HG03039 (cell line): ENCODE data around the gene KCTD21.
A peak's percentile ranks its signal among the peaks of the same experiment; 100 is the strongest.
"Not testable (repeated sequence)": the region's sequence is repeated elsewhere in the genome, so short reads cannot be mapped to it uniquely, and the experiment has no call there.

Experiments
- ATAC-seq: cut with Tn5 transposase; IDR thresholded peaks from one replicate; pipeline ENCODE4 v1.9.1; 2021; ENCODE audit warnings: mild to moderate bottlenecking, moderate library complexity; ENCODE audit not compliant: unreplicated experiment

Gene KCTD21

GRCh38 chr11:78188286-78189173 lies at the start of gene KCTD21, which contains the start of gene USP35:
KCTD21 (minus strand) TSS chr11:78188626; CDS start chr11:78174554, 14,072 bp downstream.
USP35 (plus strand) TSS chr11:78188919; CDS start chr11:78196246, 7,327 bp downstream.
- ATAC-seq, result peak; percentile 96

GRCh38 chr11:78237293-78238046 lies 49.0 kb upstream of the KCTD21 start:
- ATAC-seq, result no peak

DNA sequence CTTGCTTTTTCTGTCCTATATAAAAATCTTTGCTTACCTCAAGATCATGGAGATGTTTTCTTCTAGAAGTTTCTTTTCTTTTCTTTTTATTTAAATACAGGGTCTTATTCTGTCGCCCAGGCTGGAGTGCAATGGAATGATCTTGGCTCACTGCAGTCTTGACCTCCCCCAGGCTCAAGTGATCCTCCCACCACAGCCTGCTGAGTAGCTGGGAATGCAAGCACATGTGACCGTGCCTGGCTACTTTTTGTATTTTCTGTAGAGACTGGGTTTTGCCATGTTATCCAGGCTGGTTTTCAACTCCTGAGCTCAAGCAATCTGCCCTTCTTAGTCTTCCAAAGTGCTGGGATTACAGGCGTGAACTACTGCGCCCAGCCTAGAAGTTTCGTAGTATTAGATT lies 45.6 kb upstream of the KCTD21 start:
- ATAC-seq, result no peak

DNA sequence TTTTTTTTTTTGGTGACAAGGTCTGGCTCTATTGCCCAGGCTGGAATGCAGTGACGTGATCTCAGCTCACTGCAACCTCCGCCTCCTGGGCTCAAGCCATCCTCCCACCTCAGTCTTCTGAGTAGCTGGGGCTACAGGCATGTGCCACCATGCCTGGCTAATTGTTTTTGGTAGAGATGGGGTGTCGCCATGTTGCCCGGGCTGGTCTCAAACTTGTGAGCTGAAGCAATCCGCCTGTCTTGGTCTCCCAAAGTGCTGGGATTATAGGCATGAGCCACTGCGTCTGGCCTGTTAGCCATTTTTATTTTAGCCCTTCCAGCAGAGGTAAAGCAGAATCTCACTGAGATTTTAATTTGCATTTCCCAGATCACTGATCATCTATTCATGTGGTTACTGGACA lies 44.6 kb upstream of the KCTD21 start:
- not testable (repeated sequence) for ATAC-seq

DNA sequence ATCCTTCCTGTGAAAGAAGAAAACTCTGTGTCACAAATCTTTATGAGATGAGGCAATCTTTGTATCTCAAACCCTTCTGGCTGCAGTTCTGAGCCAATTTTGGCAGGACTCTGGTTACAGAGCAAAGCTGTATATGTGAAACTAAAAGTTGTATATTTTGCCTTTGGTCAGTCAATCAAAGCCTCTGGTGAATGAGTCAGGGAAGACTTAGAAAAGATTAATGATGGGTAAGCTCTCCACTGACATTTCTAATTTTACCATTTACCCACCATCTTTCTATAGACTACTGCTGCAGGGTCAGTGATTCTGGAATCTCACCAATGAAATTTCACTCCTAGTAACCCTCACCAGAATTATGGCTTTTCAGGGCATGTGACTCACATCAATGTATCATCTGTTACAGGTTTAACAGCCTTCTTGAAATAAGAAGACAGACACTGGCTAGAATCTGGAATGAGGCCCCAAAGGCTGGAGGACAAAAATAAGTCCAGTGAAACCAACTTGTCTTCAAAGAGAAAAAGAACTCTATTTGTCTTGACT lies 43.6 kb upstream of the KCTD21 start:
- no peak for ATAC-seq

DNA sequence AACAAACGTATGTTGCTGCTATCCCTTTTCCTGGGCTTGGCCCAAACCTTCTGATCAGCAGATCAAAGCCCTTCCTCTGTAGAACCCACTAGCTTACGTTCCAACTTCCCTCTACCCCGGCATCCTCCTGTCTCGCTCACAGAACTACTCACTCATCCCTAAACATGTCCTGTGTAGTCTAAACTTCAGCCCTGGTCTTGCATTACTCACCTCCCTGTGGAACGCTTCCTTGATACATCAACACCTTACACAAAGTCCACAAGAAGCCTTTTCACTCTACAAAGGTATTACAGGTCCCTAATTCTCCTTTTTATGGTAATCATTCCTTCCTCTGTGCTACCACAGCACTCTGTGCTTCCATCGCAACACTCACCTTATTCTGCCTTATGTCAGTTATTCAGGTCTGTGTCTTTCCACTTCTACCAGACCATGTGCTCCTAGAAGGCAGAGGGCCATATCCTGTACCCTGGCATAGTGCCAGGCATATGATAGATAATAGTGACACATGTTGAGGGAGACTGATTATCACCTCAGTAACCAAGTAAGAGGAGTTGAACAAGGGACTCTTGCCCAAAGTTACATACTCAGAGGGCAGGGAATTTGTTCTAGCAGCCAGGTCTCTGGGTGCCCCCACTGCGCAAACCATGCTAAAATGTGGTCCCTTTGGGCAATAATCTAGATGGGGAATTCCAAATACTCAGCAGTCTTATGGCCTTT lies 41.9 kb upstream of the KCTD21 start:
- no peak for ATAC-seq

DNA sequence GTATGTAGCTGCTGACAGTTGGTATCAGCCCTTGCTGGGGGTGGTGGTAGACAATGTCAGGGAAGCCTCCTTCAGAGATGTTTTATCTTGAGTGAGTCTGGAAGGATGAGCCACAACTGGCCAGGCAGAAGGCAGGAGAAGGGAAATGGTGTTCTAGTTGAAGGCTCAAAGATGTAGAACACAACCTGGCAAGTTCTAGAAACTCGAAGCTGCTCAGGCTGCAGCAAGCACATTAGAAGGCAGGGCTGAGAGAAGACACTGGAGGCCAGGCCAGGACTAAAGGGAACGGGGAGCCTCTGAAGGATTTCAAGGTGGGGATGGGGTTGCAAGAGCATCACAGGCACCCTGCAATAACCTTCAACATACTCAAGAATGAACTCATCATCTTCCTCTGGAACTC lies 40.7 kb upstream of the KCTD21 start:
- ATAC-seq, result no peak

DNA sequence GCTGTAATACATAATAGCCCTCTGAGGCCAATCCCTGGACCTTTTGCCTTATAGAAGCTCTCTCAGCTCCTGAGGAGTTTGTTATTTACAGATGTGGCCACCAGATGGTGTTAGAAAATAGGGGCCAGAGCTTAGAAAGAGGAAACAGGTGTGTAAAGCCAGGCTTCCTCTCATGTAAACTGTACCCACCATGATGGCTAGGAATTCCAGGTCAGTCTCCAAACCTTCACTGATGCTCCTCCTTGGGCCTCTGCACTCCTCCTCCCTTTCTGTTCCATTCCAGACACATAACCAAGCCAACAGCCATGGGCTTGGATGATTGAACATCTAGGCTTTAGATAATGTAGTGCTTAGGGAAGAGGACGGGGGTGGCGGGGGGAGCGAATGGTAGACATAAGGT lies 40.0 kb upstream of the KCTD21 start:
- ATAC-seq, result no peak

GRCh38 chr11:78227921-78228320 lies 39.5 kb upstream of the KCTD21 start:
- ATAC-seq, result no peak

DNA sequence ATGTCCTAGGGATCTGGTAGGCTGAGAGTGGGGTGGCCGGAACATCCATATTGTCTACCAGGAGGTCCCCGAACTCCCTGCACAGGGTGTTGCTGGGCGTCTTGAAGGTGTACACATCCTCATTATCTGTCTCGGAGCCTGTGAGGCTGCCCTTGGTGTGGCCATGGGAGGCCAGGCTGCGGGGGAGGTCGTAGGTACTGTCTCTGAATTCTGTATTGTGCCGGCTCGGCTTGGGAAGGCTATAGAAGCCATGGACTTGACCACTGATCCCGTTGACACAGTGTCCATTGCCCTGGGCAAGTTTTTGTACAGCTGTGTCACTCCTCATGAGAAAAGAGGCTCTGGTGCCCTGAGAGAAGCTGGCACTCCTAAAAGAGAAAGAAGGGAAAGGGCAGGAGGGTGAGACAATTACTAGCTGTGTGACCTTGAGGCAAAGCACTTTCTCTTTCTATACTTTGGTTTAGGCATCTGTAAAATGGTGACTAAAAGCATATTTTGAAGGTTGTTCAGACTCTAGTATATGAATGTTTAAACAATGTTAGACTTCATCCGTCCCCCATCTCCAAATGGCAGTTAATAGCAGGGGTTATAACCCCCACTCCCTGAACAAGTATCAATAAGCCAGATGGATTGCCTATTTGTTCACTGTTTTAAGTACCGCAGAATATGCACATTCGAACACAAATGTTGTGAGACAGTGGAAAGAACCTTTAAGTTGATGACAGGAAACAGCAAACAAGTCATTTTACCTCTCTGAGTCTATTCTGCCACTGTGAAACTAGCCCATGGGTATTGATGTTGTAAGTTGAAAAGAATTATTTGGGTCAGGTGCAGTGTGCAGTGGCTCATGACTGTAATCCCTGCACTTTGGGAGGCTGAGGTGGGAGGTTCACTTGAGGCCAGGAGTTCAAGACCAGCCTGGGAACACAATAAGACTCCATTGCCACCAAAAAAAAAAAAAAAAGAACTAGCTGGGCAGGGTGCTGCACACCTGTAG lies 38.6 kb upstream of the KCTD21 start:
- ATAC-seq, result no peak

DNA sequence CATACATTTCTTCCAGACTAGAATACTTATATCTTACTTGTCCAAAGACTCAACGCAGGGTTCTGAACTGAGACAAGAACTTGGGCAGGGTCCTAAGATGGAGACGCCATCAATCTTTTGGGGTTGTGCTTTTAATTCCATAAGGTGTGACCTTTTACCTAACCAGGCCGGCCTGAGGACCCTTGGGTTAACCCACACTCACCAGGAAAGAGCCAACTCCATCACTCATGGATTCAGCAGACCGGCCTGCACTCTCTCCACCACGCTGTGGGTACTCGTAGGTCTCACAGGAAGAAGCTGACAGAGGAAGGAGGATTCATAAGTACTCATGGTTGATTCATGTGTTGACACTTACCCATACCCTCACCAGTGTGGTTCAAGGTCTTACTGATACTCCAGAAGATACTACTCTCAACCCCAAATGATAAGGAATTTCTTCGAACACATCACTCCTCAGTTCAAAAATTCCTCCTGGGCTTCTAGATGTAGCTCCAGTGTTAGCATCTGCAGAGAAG lies 36.5 kb upstream of the KCTD21 start:
- ATAC-seq, result no peak

DNA sequence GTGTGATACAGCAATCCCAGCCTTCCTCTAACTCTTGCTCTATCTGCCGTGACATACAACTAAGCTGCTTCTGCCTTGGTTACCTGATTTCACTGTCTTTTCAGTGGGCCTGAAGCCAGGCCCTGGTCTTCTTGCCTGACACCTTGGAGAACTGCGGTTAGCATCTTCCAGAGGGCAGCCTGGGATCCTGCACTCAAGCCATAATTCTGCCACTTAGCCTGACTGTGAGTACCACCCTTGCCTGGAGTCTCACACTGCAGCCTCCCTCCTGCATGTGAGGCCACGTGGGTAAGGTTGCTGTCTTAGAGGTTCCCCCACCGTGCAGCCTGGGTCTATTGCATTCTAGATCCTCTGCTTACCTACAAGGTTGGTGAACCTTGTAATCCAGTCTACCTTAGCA lies 36.1 kb upstream of the KCTD21 start:
- no peak for ATAC-seq

- no peak for ATAC-seq
Observed at GRCh38 chr11:78223320-78223954, 35.0 kb upstream of the KCTD21 start.

- not testable (repeated sequence) for ATAC-seq
Observed at GRCh38 chr11:78222726-78223125, 34.3 kb upstream of the KCTD21 start.

GRCh38 chr11:78221396-78222315 lies 33.2 kb upstream of the KCTD21 start:
- no peak for ATAC-seq

- ATAC-seq, result no peak
Observed at GRCh38 chr11:78220218-78221157, 32.1 kb upstream of the KCTD21 start.
